ENCODE data around the gene EPS8L3.

Gene EPS8L3

GRCh38 chr1:109793486-109794318 lies 30.0 kb upstream of the EPS8L3 start:
- DNase-seq: peak; percentile 86

GRCh38 chr1:109793089-109793485 lies 29.4 kb upstream of the EPS8L3 start:
- no peak for DNase-seq

DNA sequence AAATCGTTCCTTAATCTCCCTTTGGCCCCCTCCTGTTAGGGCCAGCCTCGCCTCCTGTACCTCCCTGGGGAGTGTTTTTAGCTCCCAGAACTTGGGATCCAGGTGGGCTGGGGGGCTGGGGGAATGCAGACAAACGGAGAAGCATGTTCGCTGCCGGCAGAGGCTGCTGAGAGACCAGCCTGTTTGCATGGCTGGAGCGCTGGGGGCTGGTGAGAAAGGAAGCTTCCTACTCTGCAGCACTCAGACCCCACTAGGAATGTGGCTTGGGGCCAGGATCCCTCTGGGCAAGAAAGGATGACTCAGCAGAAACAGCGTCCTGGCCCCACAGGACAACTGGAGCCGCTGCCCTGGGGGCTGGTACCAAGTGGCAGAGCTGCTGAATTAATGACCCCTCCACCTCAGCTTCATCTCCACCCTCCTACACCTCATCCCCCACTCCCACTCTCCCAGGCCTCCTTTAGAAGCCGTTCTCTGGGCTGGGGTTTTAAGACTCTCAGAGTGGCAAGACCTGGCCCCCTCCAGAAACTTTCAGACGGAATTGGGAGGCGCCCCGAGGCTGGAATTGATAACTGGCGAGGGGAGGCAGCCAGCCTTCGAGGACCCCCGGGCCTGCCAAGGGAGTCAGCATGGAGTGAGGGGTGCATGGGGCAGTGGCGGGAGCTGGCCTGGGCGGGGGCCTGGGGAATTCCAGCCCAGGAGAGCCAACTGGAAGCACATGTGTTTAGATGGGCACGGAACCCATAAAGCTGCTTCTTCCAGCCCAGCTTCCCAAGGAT lies 28.5 kb upstream of the EPS8L3 start:
- no peak for DNase-seq

DNA sequence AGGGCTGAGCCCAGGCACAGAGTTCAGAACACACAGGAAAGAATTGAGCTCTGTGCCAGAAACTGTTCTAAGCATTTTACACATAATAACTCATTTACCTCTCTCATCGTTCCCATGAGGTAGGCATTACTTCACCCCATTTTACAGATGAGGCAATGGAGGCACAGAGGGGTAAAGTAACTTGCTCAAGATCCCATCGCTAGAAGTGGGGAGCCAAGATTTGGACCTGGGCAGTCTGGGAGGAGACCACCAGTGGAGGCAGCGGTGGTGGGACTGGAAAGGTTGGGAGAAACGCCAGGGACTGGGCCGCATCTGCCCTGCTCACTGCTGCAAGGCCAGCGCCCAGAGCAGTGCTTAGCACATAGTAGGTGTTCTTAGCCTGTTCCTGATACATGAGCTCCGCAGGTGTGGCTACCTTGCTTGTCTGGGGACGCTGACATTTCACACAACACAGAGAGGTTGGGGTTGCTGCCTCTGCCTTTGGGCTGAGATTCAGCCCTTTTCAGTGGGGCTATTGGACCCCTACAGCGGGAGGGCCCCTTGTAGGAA lies 27.8 kb upstream of the EPS8L3 start:
- DNase-seq: no peak

GRCh38 chr1:109790735-109791494 lies 27.2 kb upstream of the EPS8L3 start:
- DNase-seq: no peak

DNA sequence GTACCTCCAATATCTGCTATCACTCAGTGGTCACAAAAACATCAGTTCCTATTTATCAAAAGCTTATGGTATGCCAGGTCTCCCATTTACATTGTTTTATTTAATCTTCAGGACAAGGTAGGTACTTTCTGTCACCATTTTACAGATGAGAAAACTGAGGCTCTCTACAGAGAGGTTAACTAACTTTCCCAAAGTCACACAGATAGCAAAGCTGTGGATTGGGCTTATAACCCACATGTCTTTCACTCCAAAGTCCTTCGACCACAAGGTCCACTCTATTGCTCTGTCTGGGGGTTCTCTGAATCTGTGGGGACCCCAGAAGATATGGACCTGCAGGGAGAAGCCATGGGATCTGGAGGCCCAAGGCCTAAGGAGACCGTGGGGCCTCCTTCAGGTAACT lies 26.6 kb upstream of the EPS8L3 start:
- no peak for DNase-seq

- no peak for DNase-seq
These were observed 25.9 kb upstream of the EPS8L3 start for GRCh38 chr1:109789551-109790180.

- DNase-seq: no peak
These were observed 25.2 kb upstream of the EPS8L3 start for GRCh38 chr1:109788695-109789521.

GRCh38 chr1:109787845-109788601 lies 24.3 kb upstream of the EPS8L3 start:
- DNase-seq: no peak

DNA sequence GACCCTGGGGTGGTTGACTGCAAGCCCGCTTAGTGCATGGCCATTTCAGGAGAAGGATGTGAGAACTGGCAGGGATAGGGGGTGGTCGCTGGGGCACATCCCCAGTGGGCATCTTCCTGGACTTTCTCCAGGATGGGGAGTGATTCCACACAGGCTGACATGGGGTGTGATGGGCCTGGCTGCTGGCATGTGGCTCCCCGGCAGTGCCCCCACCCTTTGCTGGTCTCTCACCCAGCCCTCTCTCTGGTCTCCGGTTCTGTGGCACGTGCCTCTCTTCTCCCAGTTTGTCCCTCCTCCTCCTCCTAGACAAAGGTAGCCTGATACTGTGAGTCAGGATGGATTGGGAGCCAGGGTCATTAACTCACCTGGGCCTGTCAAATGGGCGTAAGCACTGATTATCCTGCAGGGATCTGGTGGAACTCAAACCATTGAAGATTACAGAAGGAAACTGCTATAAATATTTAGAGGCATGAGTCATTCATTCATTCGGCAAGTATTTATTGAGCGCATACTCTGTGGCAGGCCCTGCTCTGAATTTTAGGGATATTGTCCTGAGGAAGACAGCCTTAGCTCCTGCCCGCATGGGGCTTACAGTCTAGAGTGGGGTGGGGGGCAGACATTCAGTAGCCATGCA lies 23.6 kb upstream of the EPS8L3 start:
- DNase-seq: no peak

DNA sequence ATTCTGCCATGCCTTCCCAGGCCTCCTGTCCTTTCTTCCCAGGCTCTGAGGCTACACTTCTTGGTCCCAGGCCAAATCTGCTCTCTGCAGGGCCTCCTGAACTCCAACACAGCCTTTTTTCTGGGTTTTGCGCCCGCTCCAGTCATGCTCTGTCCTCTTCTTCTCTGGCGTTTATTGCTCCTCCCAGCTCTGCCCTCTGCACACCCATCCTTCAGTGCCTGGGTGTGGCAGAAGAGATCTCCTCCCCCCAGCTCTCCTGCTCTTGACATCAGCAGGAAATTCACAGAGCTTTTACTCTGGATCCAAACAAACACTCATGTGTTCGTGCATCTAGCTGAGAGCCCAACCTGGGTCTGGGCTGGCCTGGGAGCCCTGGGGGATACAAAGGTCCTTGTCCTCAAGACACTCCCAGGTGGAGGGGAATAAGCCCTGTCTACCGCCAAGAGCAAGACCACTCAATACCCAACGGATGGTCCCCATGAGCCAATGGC lies 22.9 kb upstream of the EPS8L3 start:
- peak; percentile 68 for DNase-seq

GRCh38 chr1:109786112-109786480 lies 22.4 kb upstream of the EPS8L3 start:
- no peak for DNase-seq

GRCh38 chr1:109785446-109786111 lies 21.9 kb upstream of the EPS8L3 start:
- no peak for DNase-seq

GRCh38 chr1:109784551-109785252 lies 21.0 kb upstream of the EPS8L3 start:
- DNase-seq: no peak

DNA sequence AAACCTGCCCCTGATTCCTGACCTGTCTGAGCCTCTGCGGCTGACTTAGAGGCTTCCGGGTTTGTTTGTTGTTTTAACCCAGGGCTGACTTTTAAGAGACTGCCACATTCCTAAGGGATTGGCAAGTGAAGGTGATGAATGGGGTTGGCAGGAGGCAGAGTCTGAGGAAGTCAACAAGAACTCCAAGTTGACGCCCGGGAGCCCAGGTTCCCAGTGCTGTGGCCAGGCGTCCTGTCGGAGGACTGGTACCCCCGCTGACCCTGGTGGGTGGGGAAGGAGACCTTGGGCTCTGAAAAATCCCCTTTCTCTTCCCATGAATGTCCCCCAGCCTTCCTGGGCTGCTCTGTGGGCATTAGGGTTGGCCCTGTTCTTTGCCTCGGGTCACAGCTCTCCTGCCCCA lies 19.7 kb upstream of the EPS8L3 start:
- DNase-seq: no peak

DNA sequence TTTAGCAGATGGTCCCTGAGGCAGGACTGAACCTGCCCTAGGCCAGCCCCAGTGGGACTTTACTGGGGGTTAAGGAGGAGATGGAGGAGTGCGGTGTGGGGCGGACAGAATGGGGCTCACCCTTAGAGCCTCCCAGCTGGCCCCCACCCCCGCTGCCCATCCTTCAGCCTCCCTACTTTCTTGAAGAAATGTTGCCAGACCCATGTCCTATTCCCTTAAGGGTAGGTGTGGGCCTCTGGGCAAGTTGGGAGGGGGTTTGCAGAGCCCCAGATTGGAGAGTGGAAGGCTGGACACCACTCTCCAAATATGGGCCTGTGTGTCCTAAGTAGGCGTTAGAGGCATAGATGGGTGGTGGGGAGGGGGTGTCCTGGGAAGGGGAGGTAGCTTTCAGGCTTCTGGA lies 19.2 kb upstream of the EPS8L3 start:
- DNase-seq: no peak

DNA sequence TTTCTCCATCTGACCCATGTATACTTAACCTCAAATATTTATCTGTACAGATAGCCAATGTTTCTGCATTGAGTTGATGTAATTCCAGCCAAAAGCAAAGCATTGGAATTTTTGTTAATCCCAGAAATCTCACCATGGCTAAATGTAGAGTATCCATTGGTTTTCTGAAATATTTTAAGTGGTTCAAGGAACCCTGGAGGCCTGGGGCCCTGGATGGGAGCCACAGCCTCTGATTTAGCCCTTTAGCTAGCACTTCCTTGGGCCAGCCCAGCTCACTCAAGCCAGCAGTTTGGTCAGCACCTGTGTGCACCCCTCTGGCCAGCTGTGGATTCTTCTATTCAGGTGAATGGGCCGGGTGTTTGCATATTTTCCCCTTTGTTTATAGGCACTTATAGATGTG lies 18.8 kb upstream of the EPS8L3 start:
- DNase-seq: peak; percentile 15

DNA sequence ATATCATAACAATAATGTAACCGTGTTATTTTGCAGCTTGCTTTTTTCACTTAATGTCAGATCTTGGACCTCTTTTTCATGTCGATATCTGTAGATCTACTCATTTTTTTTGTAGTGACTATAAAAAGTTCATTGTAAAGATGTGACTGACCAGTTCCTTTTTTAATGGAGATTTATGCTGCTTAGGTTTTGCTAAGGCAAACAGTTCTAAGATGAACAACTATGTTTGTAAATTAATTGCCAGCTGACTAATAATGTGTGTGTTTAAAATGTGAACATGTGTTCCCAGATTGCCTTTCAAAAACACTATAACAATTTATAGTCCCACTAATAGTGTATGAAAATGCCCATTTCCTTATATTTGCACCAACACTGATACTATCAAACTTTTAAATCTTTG lies 18.1 kb upstream of the EPS8L3 start:
- no peak for DNase-seq

- no peak for DNase-seq
These were observed 17.3 kb upstream of the EPS8L3 start for GRCh38 chr1:109780982-109781381.

All from DMS153 (cell line).